ENCODE results near the gene PTPRU. TPM values are rescaled to one million over a fixed set of nuclear protein-coding genes. Genes with fewer than 3 reads are reported as not detected.

PTPRU gene
- total RNA-seq, 4 donors from 2014 or later = 4.3 to 15.9 (median 7.5) TPM

- WGBS, 2 donors = 92% methylated on average over 4 to 6 of the region's 6 CpGs
- H3K4me3 ChIP-seq = no peak overlapping the region
- intact Hi-C loops (cut with DNase I) = no loop called here
- peaks cover 0 to 43% (median 0%) of the 10 kb centered on the region in 4 donors for H3K27me3 ChIP-seq
- H3K4me1 ChIP-seq = peaks cover 0 to 11% (median 0%) of the 10 kb centered on the region in 3 donors
- TF ChIP-seq CTCF (IDR thresholded peaks at IDR 0.05) = no peak
- TF ChIP-seq POLR2A (IDR thresholded peaks at IDR 0.05) = no peak
- DNase-seq = no peak
- H3K9me3 ChIP-seq = no peaks in the 10 kb centered on the region
- H3K27ac ChIP-seq = no peak overlapping the region
- no peaks in the 10 kb centered on the region for H3K36me3 ChIP-seq
Measured at GRCh38 chr1:29358183-29358582, 121.9 kb downstream of the PTPRU start.

GRCh38 chr1:29360768-29361167 is 124.4 kb downstream of the PTPRU start:
- TF ChIP-seq POLR2A (IDR thresholded peaks at IDR 0.05) = no peak
- no peak for TF ChIP-seq CTCF (IDR thresholded peaks at IDR 0.05)
- H3K9me3 ChIP-seq = no peaks in the 10 kb centered on the region
- H3K27ac ChIP-seq = no peak overlapping the region
- intact Hi-C loops (cut with DNase I) = no loop called here
- peaks cover 0 to 42% (median 0%) of the 10 kb centered on the region in 4 donors for H3K27me3 ChIP-seq
- 75 to 89% methylated on average over 3 of the region's 3 CpGs for WGBS, 2 donors
- H3K4me3 ChIP-seq = no peak overlapping the region
- no peaks in the 10 kb centered on the region for H3K4me1 ChIP-seq
- DNase-seq = no peak
- no peaks in the 10 kb centered on the region for H3K36me3 ChIP-seq

GRCh38 chr1:29361686-29362085 is 125.4 kb downstream of the PTPRU start:
- Histone ChIP-seq H3K27me3 (peaks cover 0 to 40% (median 0%) of the 10 kb centered on the region in 4 donors), H3K36me3 (no peaks in the 10 kb centered on the region), H3K9me3 (no peaks in the 10 kb centered on the region), H3K4me1 (no peaks in the 10 kb centered on the region), H3K4me3 (no peak overlapping the region), H3K27ac (no peak overlapping the region)
- WGBS, 2 donors = 53 to 71% methylated on average over 5 to 6 of the region's 6 CpGs
- no peak for TF ChIP-seq POLR2A (IDR thresholded peaks at IDR 0.05)
- no peak for TF ChIP-seq CTCF (IDR thresholded peaks at IDR 0.05)
- DNase-seq = no peak
- intact Hi-C loops (cut with DNase I) = no loop called here

GRCh38 chr1:29362116-29362515 is 125.8 kb downstream of the PTPRU start:
- Histone ChIP-seq H3K36me3 (no peaks in the 10 kb centered on the region), H3K27me3 (peaks cover 0 to 36% (median 0%) of the 10 kb centered on the region in 4 donors), H3K9me3 (no peaks in the 10 kb centered on the region), H3K27ac (no peak overlapping the region), H3K4me1 (no peaks in the 10 kb centered on the region), H3K4me3 (no peak overlapping the region)
- TF ChIP-seq POLR2A (IDR thresholded peaks at IDR 0.05) = no peak
- no peak for DNase-seq
- 80 to 90% methylated on average over 1 to 5 of the region's 10 CpGs for WGBS, 2 donors
- intact Hi-C loops (cut with DNase I) = no loop called here

- intact Hi-C loops (cut with DNase I) = no loop called here
- H3K9me3 ChIP-seq = no peaks in the 10 kb centered on the region
- no peak overlapping the region for H3K4me3 ChIP-seq
- H3K27ac ChIP-seq = no peak overlapping the region
- H3K27me3 ChIP-seq = peaks cover 0 to 37% (median 0%) of the 10 kb centered on the region in 4 donors
- H3K4me1 ChIP-seq = no peaks in the 10 kb centered on the region
- DNase-seq = no peak
- WGBS, 2 donors = 67 to 71% methylated on average over 3 to 4 of the region's 4 CpGs
- no peaks in the 10 kb centered on the region for H3K36me3 ChIP-seq
- TF ChIP-seq CTCF (IDR thresholded peaks at IDR 0.05) = no peak
- no peak for TF ChIP-seq POLR2A (IDR thresholded peaks at IDR 0.05)
Measured at GRCh38 chr1:29362764-29363163, 126.4 kb downstream of the PTPRU start.

- Histone ChIP-seq H3K36me3 (no peaks in the 10 kb centered on the region), H3K27ac (no peak overlapping the region), H3K9me3 (no peaks in the 10 kb centered on the region), H3K4me3 (no peak overlapping the region), H3K27me3 (peaks cover 0 to 43% (median 0%) of the 10 kb centered on the region in 4 donors), H3K4me1 (no peaks in the 10 kb centered on the region)
- TF ChIP-seq POLR2A (IDR thresholded peaks at IDR 0.05) = no peak
- no peak for TF ChIP-seq CTCF (IDR thresholded peaks at IDR 0.05)
- WGBS, 2 donors = 73 to 85% methylated on average over 5 to 6 of the region's 6 CpGs
- no peak for DNase-seq
- intact Hi-C loops (cut with DNase I) = no loop called here
Measured at GRCh38 chr1:29363536-29363935, 127.2 kb downstream of the PTPRU start.

All from esophagus squamous epithelium (tissue), 5 donors.